ENCODE data around the gene SEMA4F. TPM values are rescaled to one million over a fixed set of nuclear protein-coding genes. Genes with fewer than 3 reads are reported as not detected.

SEMA4F gene
- total RNA-seq, 2 donors from 2014 or later: 2.0 to 5.3 TPM

GRCh38 chr2:74679615-74680014, 25.6 kb downstream of the SEMA4F start:
- Mint-ChIP-seq H3K27ac (no peak overlapping the region), H3K9me3 (no peaks in the 10 kb centered on the region), H3K36me3 (peaks cover 10% of the 10 kb centered on the region), H3K4me1 (ENCODE audit: low read depth in 2 of 2) (no peaks in the 10 kb centered on the region), H3K27me3 (no peaks in the 10 kb centered on the region), H3K4me3 (no peak overlapping the region)
- peak in 1 of 2 donors; percentile 32 for ATAC-seq
- no peak for DNase-seq (ENCODE audit: low spot score)

DNA sequence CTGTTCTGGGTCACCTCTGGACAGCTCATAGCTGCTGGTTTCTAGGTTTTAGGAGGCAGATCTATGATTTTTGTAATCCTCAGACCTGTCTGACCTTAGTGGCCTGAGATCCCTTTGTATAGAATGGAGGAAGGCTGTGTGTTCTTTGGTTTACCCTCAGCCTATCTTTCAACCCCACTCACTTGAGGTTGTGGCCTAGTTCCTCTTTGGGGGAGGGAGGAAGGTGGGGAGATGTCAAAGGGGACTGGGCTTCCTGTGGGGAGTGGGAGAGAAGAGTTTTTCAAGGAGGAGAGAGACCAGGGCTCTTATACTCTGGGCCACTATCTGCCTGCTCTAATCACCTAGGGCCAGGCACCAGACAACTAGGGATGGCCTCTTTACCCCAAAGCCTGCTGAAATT, 28.5 kb downstream of the SEMA4F start:
- H3K27me3 Mint-ChIP-seq: no peaks in the 10 kb centered on the region
- no peak overlapping the region for H3K27ac Mint-ChIP-seq
- DNase-seq (ENCODE audit: low spot score) (no peak), ATAC-seq (no peak)
- H3K4me1 Mint-ChIP-seq (ENCODE audit: low read depth in 2 of 2): no peaks in the 10 kb centered on the region
- no peak overlapping the region for H3K4me3 Mint-ChIP-seq
- H3K36me3 Mint-ChIP-seq: no peaks in the 10 kb centered on the region
- no peaks in the 10 kb centered on the region for H3K9me3 Mint-ChIP-seq

- H3K4me3 Mint-ChIP-seq: no peak overlapping the region
- H3K36me3 Mint-ChIP-seq: no peaks in the 10 kb centered on the region
- H3K4me1 Mint-ChIP-seq (ENCODE audit: low read depth in 2 of 2): no peaks in the 10 kb centered on the region
- no peaks in the 10 kb centered on the region for H3K9me3 Mint-ChIP-seq
- no peak for DNase-seq (ENCODE audit: low spot score)
- H3K27me3 Mint-ChIP-seq: peaks cover 0 to 8% of the 10 kb centered on the region in 2 donors
- ATAC-seq: no peak
- H3K27ac Mint-ChIP-seq: no peak overlapping the region
Measured at GRCh38 chr2:74685408-74685807, 31.4 kb downstream of the SEMA4F start.

DNA sequence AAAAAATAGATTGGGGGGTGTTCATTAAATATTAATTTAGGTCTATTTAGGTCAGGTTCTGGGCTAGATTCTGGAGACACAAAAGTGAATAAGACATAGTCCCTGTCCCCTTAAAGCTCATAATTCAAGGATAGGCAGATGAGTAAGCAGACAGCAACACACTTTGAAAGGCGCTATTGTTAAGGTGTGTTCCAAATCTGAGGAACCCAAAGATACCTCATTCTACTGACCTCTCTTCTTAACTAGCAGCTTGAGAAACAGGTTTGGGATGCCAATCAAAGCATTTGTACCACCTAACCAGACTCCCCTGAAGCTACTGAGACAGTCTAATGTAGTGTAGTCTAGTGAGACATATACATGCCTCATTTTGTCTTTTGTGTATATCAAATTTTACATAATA, 34.8 kb downstream of the SEMA4F start:
- Mint-ChIP-seq H3K4me1 (ENCODE audit: low read depth in 2 of 2) (no peaks in the 10 kb centered on the region), H3K4me3 (no peak overlapping the region), H3K27me3 (peaks cover 5 to 13% of the 10 kb centered on the region in 2 donors), H3K36me3 (no peaks in the 10 kb centered on the region), H3K9me3 (no peaks in the 10 kb centered on the region), H3K27ac (no peak overlapping the region)
- DNase-seq (ENCODE audit: low spot score): no peak
- no peak for ATAC-seq

- no peaks in the 10 kb centered on the region for H3K9me3 Mint-ChIP-seq
- H3K4me3 Mint-ChIP-seq: no peak overlapping the region
- peaks cover 5 to 18% of the 10 kb centered on the region in 2 donors for H3K27me3 Mint-ChIP-seq
- no peaks in the 10 kb centered on the region for H3K4me1 Mint-ChIP-seq (ENCODE audit: low read depth in 2 of 2)
- H3K27ac Mint-ChIP-seq: no peak overlapping the region
- ATAC-seq (no peak), DNase-seq (ENCODE audit: low spot score) (no peak)
- no peaks in the 10 kb centered on the region for H3K36me3 Mint-ChIP-seq
Measured at GRCh38 chr2:74689671-74690070, 35.6 kb downstream of the SEMA4F start.

DNA sequence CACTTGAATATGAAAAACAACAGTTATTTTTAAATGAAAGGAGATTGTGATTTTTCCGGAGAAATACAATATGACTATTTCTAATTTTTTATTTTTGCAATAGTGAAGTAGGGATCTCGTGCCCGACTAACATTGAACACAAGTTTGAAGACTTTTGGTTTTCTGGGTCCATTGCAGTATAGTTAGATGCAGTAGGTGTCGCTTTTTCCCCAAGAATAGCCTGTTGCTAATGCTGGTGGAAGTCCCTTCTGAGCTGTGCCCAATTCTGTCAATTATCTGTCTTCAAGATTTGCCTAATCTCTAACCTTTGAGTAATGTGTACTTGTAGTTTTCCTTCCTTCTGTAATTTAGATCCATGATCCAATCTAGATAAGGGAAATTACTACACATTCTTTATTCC, 36.5 kb downstream of the SEMA4F start:
- no peak overlapping the region for H3K27ac Mint-ChIP-seq
- no peaks in the 10 kb centered on the region for H3K9me3 Mint-ChIP-seq
- no peaks in the 10 kb centered on the region for H3K36me3 Mint-ChIP-seq
- ATAC-seq (no peak), DNase-seq (ENCODE audit: low spot score) (no peak)
- H3K4me3 Mint-ChIP-seq: no peak overlapping the region
- H3K4me1 Mint-ChIP-seq (ENCODE audit: low read depth in 2 of 2): no peaks in the 10 kb centered on the region
- H3K27me3 Mint-ChIP-seq: peaks cover 5 to 18% of the 10 kb centered on the region in 2 donors

- Mint-ChIP-seq H3K4me3 (no peak overlapping the region), H3K4me1 (ENCODE audit: low read depth in 2 of 2) (no peaks in the 10 kb centered on the region), H3K27me3 (peaks cover 5 to 18% of the 10 kb centered on the region in 2 donors), H3K9me3 (no peaks in the 10 kb centered on the region), H3K36me3 (no peaks in the 10 kb centered on the region), H3K27ac (no peak overlapping the region)
- DNase-seq (ENCODE audit: low spot score) (no peak), ATAC-seq (no peak)
Measured at GRCh38 chr2:74691929-74692328, 37.9 kb downstream of the SEMA4F start.

- Mint-ChIP-seq H3K36me3 (no peaks in the 10 kb centered on the region), H3K27ac (no peak overlapping the region), H3K27me3 (peaks cover 5 to 18% of the 10 kb centered on the region in 2 donors), H3K4me3 (no peak overlapping the region), H3K9me3 (no peaks in the 10 kb centered on the region), H3K4me1 (ENCODE audit: low read depth in 2 of 2) (no peaks in the 10 kb centered on the region)
- no peak for DNase-seq (ENCODE audit: low spot score)
- no peak for ATAC-seq
Measured at GRCh38 chr2:74693213-74693612, 39.2 kb downstream of the SEMA4F start.

DNA sequence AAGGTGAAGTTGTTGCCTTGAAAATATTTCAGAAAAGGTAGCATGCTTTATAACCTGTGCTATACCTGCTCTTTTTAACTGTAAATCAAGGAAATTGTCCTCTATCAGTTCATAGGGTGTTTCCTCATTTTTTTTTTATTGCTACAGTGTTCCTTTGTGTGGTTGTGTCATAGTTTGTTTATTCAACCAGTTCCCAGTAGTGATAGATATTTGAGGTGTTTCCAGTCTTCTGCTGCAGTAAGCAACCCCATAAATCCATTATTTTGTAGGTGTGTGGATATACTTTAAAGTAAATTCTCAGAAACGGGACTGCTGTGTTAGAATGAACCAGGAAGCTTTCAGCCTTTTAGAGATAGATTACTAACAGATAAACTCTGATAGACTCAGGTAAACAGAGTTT, 39.6 kb downstream of the SEMA4F start:
- Mint-ChIP-seq H3K27me3 (peaks cover 5 to 18% of the 10 kb centered on the region in 2 donors), H3K36me3 (no peaks in the 10 kb centered on the region), H3K9me3 (no peaks in the 10 kb centered on the region), H3K27ac (no peak overlapping the region), H3K4me1 (ENCODE audit: low read depth in 2 of 2) (no peaks in the 10 kb centered on the region), H3K4me3 (no peak overlapping the region)
- no peak for ATAC-seq
- no peak for DNase-seq (ENCODE audit: low spot score)

GRCh38 chr2:74694281-74694680, 40.2 kb downstream of the SEMA4F start:
- DNase-seq (ENCODE audit: low spot score): no peak
- H3K36me3 Mint-ChIP-seq: no peaks in the 10 kb centered on the region
- no peaks in the 10 kb centered on the region for H3K4me1 Mint-ChIP-seq (ENCODE audit: low read depth in 2 of 2)
- peaks cover 5 to 21% of the 10 kb centered on the region in 2 donors for H3K27me3 Mint-ChIP-seq
- no peaks in the 10 kb centered on the region for H3K9me3 Mint-ChIP-seq
- H3K4me3 Mint-ChIP-seq: no peak overlapping the region
- no peak overlapping the region for H3K27ac Mint-ChIP-seq
- ATAC-seq: no peak

DNA sequence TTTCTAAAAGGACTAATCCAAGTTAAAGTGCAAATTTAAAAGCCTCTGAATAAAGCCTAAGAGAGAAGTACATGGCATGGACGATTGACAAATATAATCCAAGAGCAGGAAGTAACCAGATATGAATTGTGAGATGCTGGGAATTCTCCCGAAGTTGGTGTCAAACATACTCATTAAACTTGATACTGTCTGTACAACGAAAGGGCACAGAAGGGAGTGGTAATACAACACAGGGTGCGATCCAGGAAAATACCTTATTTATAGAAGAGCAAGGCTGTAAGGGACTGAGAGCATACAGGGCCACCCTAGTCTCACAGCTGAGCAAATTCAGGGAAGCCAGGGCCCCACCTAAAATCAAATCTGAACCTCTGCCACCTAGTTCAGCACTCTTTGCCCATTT, 41.6 kb downstream of the SEMA4F start:
- Mint-ChIP-seq H3K9me3 (no peaks in the 10 kb centered on the region), H3K27me3 (peaks cover 13 to 18% of the 10 kb centered on the region in 2 donors), H3K27ac (no peak overlapping the region), H3K4me1 (ENCODE audit: low read depth in 2 of 2) (no peaks in the 10 kb centered on the region), H3K4me3 (no peak overlapping the region), H3K36me3 (no peaks in the 10 kb centered on the region)
- ATAC-seq: no peak
- DNase-seq (ENCODE audit: low spot score): no peak

GRCh38 chr2:74696829-74697228, 42.8 kb downstream of the SEMA4F start:
- H3K27me3 Mint-ChIP-seq: peaks cover 12 to 16% of the 10 kb centered on the region in 2 donors
- no peaks in the 10 kb centered on the region for H3K4me1 Mint-ChIP-seq (ENCODE audit: low read depth in 2 of 2)
- no peaks in the 10 kb centered on the region for H3K36me3 Mint-ChIP-seq
- ATAC-seq (no peak), DNase-seq (ENCODE audit: low spot score) (no peak)
- no peak overlapping the region for H3K4me3 Mint-ChIP-seq
- H3K27ac Mint-ChIP-seq: no peak overlapping the region
- H3K9me3 Mint-ChIP-seq: no peaks in the 10 kb centered on the region

DNA sequence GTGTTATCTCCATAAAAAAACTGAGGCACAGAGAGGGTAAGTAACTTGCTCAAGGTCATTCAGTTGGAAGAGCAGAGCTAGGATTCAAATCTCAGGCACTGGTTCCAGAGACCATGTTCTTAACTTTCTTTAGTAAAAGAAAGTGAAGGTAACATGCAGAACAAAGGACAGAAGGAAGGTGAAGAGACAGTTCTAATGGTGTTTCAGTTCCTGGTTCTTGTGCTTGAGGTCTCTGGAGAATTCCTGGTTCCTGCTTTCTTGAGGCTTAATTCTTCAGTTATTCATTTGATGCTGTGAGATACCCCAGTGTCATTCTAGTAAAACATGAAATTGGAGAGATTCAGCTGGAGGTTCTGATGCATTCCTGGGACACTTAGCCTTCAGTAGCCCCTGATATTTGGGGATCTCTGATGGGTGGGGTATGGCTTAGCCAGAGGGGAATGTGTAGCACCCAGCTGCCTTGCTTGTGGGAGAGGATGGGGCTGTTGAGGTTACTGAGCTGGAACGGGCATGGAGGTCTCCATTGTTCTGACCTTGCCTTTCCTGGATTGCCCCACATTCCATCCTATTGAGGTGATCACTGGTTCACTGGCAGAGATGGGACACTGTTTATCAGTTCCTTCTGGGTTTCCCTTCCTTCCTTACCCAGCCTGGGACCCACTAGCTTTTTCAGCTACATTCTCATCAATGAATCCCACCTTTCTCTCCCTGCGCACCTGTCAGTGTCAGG, 46.8 kb downstream of the SEMA4F start:
- DNase-seq (ENCODE audit: low spot score) (no peak), ATAC-seq (no peak)
- Mint-ChIP-seq H3K27me3 (peaks cover 11% of the 10 kb centered on the region in 2 donors), H3K36me3 (no peaks in the 10 kb centered on the region), H3K9me3 (no peaks in the 10 kb centered on the region), H3K27ac (no peak overlapping the region), H3K4me1 (ENCODE audit: low read depth in 2 of 2) (no peaks in the 10 kb centered on the region), H3K4me3 (no peak overlapping the region)

GRCh38 chr2:74702001-74702715, 48.1 kb downstream of the SEMA4F start:
- ATAC-seq (no peak), DNase-seq (ENCODE audit: low spot score) (no peak)
- Mint-ChIP-seq H3K27me3 (peaks cover 11% of the 10 kb centered on the region in 2 donors), H3K36me3 (no peaks in the 10 kb centered on the region), H3K4me1 (ENCODE audit: low read depth in 2 of 2) (no peaks in the 10 kb centered on the region), H3K4me3 (no peak overlapping the region), H3K9me3 (no peaks in the 10 kb centered on the region), H3K27ac (no peak overlapping the region)

Data from natural killer cell treated with Interleukin-12 subunit alpha and Interleukin-12 subunit beta and Interleukin-15 and Interleukin-18, amount 100 ng/mL, for 72 hours (primary cell).